Measurements from ENCODE around the gene RIMKLA. TPM values are rescaled to one million over a fixed set of nuclear protein-coding genes. Genes with fewer than 3 reads are reported as not detected.

The RIMKLA gene
- total RNA-seq, result under 0.01 TPM in 2 replicates

GRCh38 chr1:42380586-42381279 lies at the start of gene RIMKLA:
Gene RIMKLA, plus strand, starts transcription at chr1:42380792. Its CDS starts 143 bp downstream, at chr1:42380935.

DNA sequence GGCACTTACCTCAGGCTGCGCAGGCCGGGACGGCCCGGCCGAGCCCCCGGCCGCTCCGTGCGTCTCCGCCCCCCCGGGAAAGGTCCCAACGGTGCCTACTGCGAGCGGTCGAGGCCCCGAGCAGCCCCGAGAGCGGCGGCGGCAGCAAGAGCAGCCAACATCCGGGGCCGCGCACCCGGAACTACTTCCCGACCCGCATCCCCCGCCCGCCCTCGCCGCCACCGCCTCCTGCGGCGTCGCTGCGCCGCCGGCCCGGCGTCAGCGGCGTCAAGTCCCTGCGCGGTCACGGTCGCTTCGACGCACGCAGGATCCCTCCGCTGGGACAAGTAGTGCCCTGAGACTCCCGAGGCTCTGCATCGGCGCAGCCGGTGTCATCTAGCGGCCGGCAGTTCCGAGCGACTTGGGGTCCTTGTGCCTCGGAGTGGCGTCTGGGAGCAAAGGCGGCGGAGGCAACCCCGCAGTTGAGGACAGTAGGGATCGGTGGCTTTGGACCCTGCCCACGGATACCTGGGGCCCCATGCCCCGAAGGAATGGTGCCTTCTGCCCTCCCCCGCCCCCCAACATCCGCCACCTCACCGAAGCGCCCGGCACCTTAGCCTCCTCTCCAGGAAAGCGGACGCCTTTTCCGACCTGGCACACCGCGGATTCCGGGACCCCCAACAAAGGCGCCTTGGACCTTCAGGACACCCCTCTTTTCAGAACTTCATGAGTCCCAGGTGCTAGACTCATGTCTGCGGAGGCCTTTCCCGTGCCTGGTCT lies 45.4 kb upstream of the RIMKLA start, which contains the start of gene FOXJ3:
TSS of gene FOXJ3 (minus strand) at position 186 of the 759 bp plus-strand sequence. CDS start 24,142 bp downstream, outside the sequence.

GRCh38 chr1:42456010-42456753 lies 75.6 kb downstream of the RIMKLA start, which contains the start of the genes PPCS and ZMYND12:
Gene PPCS, plus strand, starts transcription at chr1:42456543. Its CDS starts 23 bp downstream, at chr1:42456566.
Gene ZMYND12, minus strand, starts transcription at chr1:42456022. Its CDS starts 25 bp downstream, at chr1:42455997.

DNA sequence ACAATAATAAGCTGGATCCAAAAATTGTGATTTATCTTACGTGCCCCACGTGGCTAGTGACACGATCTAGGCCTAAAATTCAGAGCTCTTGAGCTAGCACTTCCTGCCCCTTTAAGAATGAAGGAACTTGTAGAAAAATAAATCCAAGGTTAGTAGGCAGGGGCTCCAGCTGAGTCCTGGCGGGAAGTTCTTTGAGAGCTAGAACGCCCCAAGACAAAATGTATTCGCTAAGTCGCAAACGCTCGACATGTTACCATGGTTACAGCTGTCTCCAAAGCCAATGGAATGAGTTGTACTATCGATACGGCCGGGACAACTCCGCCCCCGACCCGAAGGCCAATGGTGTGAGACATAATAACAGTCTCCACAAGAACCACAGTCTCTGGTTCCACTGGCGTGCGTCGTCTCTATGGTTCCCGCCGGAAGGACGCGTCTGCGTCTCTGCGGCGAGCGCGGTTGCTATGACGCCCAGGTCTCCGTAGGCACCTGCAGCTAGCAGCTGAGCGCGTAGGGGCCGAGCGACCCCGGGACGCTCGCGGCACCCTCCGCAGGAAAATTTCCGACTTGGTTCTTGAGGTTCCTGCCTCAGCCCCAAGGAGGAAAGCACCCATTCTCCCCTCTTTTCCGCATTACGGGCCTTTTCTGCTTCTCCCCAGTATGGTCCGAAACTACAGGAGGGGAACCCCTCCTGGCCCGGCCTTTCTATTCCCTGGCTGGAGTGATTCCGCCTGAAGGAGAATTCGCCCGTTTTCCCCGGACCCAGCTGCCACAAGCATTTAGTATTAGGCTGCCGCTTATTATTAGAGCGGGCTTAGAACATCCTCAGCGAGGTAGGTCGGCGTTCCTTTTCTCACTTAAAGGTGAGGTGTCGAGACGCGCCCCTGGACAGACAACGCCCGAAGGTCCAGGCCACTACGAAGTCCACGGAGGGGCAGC lies 82.5 kb downstream of the RIMKLA start, which contains the start of gene CCDC30:
TSS of gene CCDC30 (plus strand) at position 459 of the 936 bp plus-strand sequence. CDS start 17,266 bp downstream, outside the sequence.

Other genes starting within 250 kb of the RIMKLA start
- gene GUCA2B, start 227.4 kb upstream of the RIMKLA start, total RNA-seq, result not detected in 2 replicates
- not detected in 2 replicates for gene GUCA2A, start 216.0 kb upstream of the RIMKLA start, total RNA-seq
- 15.0 and 16.6 TPM in 2 replicates for gene FOXJ3, start 45.6 kb upstream of the RIMKLA start, total RNA-seq
- 0.32 and 0.61 TPM in 2 replicates for gene ZMYND12, start 75.2 kb downstream of the RIMKLA start, total RNA-seq
- 28.7 and 40.3 TPM in 2 replicates for gene PPCS, start 75.8 kb downstream of the RIMKLA start, total RNA-seq
- gene CCDC30, start 82.5 kb downstream of the RIMKLA start, total RNA-seq, result 0.32 and 0.46 TPM in 2 replicates

All from epithelial cell of umbilical artery (primary cell).